Panc1 (cell line): ENCODE results near the gene SESN1. TPM values are rescaled to one million over a fixed set of nuclear protein-coding genes. Genes with fewer than 3 reads are reported as not detected.

Experiments
- ATAC-seq: fragments of 200-7000 bp; cut with Tn5 transposase; 2 replicates; pipeline ENCODE4 v1.9.1; 2020; ENCODE audit warnings: mild to moderate bottlenecking, moderate library complexity
- BruUV-seq: library from RNA; stranded (reverse); fragments of 400-500 nt; replicated peaks from 2 replicates; lab custom pipeline; 2021; lab: Mats Ljungman, UMichigan
- CTCF ChIA-PET: fragments of 300-600 bp; sonication (Branson Sonifier 250); formaldehyde crosslinking; loops from one replicate; lab custom pipeline; 2022; ENCODE audit warnings: antibody characterized with exemption; lab: Charles Lee
- POLR2A ChIA-PET: fragments of 300-600 bp; sonication (Branson Sonifier 250); formaldehyde crosslinking; loops from one replicate; lab custom pipeline; 2022; ENCODE audit warnings: antibody characterized with exemption; lab: Charles Lee
- DNase-seq: peaks from one replicate; pipeline ENCODE4 v3.0.0-alpha.2; 2010; ENCODE audit warnings: low read depth, low spot score
- H3K27ac ChIP-seq: 2 replicates; pipeline ENCODE4 v1.5.1; 2011; ENCODE audit warnings: mild to moderate bottlenecking, low read length, inconsistent platforms
- H3K27me3 ChIP-seq: fragments of 200-500 bp; sonication (Bioruptor generic); 2 replicates; pipeline ENCODE4 v1.6.0; 2014; ENCODE audit warnings: low read length, inconsistent platforms; ENCODE audit not compliant: control insufficient read depth, insufficient read depth
- H3K36me3 ChIP-seq: fragments of 200-500 bp; sonication (Bioruptor generic); 2 replicates; pipeline ENCODE4 v1.5.1; 2014; ENCODE audit warnings: inconsistent platforms, mild to moderate bottlenecking, low read length, moderate library complexity; ENCODE audit not compliant: control insufficient read depth, insufficient read depth
- H3K4me1 ChIP-seq: 2 replicates; pipeline ENCODE4 v1.5.1; 2011; ENCODE audit warnings: inconsistent platforms, mild to moderate bottlenecking, low read length, moderate library complexity; ENCODE audit not compliant: control insufficient read depth, insufficient read depth
- H3K4me3 ChIP-seq, 2 experiments: 2 replicates each; pipeline ENCODE4 v1.5.1; 2011 to 2012; ENCODE audit warnings: low read depth in 2 of 2, low read length in 2 of 2, mild to moderate bottlenecking in 2 of 2, inconsistent platforms in 1 of 2, moderate library complexity in 1 of 2
- H3K9me3 ChIP-seq: fragments of 200-500 bp; sonication (Bioruptor generic); 2 replicates; pipeline ENCODE4 v1.5.1; 2014; ENCODE audit warnings: low read depth, mild to moderate bottlenecking, inconsistent platforms, low read length, moderate library complexity; ENCODE audit not compliant: control insufficient read depth, insufficient read depth
- POLR2AphosphoS5 ChIP-seq: IDR thresholded peaks from 2 replicates; pipeline ENCODE4 v1.6.1; 2012; ENCODE audit warnings: mild to moderate bottlenecking, low read depth, low read length, moderate library complexity
- SIN3A ChIP-seq: IDR thresholded peaks from 2 replicates; pipeline ENCODE4 v1.6.1; 2012; ENCODE audit warnings: low read depth, mild to moderate bottlenecking, low read length, moderate library complexity, borderline replicate concordance; ENCODE audit not compliant: insufficient read depth
- TCF7L2 ChIP-seq: IDR thresholded peaks from 2 replicates; pipeline ENCODE4 v1.6.1; 2011; ENCODE audit warnings: mild to moderate bottlenecking, low read depth, low read length, inconsistent platforms
- in situ Hi-C: cut with HindIII; loops from 2 replicates; pipeline ENCODE4 v1.10.0; 2016; ENCODE audit warnings: low sequenced_read_pairs, low pct_unique_long_range_greater_than_20kb
- intact Hi-C: fragments of 100-400 bp; cut with micrococcal nuclease; formaldehyde crosslinking; loops from one replicate; pipeline ENCODE4 v1.10.0; 2022; ENCODE audit not compliant: unreplicated experiment
- total RNA-seq: library from RNA; stranded (reverse); gene quantifications from one replicate; pipeline ENCODE4 v1.2.1, GENCODE V29; 2021; ENCODE audit not compliant: unreplicated experiment
- TF ChIP-seq, protein P1 (sequence below), 2 experiments: IDR thresholded peaks; 2 replicates each; pipeline ENCODE4 v1.6.1; 2011 to 2012; ENCODE audit warnings: low read depth in 2 of 2, control low read depth in 1 of 2, low read length in 1 of 2, mild to moderate bottlenecking in 1 of 2, moderate library complexity in 1 of 2; ENCODE audit not compliant: insufficient read depth in 1 of 2
- TF ChIP-seq, protein P2 (sequence below): fragments of 450-650 bp; IDR thresholded peaks from 2 replicates; pipeline ENCODE4 v1.5.1; 2017; ENCODE audit warnings: mild to moderate bottlenecking

Gene SESN1
- total RNA-seq, 1 experiment from 2014 or later, result 11.3 TPM

DNA sequence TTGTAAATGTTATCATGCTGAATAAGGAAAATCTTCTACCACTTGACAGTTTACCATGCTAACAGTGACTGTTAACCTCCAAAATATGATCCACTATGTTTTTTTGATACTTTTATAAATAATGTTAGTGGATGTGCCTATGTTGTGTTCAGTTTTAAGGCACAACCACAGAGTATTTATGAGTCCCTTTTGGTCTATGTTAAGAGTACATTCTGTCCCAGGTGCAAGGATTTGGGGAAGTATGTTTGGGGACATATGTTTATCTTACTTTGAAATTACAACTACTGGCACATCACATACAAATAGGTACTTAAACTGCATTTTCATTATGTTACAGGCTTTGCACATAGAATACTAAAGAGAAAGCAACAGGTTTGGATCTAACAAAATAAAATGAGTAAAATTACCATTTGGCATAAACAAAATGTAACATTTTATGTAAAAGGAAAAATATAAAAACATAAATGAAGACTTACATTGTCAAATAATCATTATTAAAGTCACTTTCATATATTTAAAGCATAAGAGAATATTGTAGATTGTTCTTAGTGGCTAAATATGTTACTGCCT lies 71.2 kb downstream of the SESN1 start:
- BruUV-seq, result no TSS peak
- Histone ChIP-seq H3K9me3 (no peaks in the 10 kb centered on the region), H3K4me3 (no peak overlapping the region), H3K36me3 (no peaks in the 10 kb centered on the region), H3K27me3 (no peaks in the 10 kb centered on the region), H3K4me1 (no peaks in the 10 kb centered on the region), H3K27ac (no peak overlapping the region)
- TF ChIP-seq, protein P1, sequence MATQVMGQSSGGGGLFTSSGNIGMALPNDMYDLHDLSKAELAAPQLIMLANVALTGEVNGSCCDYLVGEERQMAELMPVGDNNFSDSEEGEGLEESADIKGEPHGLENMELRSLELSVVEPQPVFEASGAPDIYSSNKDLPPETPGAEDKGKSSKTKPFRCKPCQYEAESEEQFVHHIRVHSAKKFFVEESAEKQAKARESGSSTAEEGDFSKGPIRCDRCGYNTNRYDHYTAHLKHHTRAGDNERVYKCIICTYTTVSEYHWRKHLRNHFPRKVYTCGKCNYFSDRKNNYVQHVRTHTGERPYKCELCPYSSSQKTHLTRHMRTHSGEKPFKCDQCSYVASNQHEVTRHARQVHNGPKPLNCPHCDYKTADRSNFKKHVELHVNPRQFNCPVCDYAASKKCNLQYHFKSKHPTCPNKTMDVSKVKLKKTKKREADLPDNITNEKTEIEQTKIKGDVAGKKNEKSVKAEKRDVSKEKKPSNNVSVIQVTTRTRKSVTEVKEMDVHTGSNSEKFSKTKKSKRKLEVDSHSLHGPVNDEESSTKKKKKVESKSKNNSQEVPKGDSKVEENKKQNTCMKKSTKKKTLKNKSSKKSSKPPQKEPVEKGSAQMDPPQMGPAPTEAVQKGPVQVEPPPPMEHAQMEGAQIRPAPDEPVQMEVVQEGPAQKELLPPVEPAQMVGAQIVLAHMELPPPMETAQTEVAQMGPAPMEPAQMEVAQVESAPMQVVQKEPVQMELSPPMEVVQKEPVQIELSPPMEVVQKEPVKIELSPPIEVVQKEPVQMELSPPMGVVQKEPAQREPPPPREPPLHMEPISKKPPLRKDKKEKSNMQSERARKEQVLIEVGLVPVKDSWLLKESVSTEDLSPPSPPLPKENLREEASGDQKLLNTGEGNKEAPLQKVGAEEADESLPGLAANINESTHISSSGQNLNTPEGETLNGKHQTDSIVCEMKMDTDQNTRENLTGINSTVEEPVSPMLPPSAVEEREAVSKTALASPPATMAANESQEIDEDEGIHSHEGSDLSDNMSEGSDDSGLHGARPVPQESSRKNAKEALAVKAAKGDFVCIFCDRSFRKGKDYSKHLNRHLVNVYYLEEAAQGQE (IDR thresholded peaks at IDR 0.05; ENCODE audit: insufficient read depth in 1 of 2, low read depth in 2 of 2, low read length in 1 of 2), result no peak
- TF ChIP-seq SIN3A, result no peak
- TF ChIP-seq TCF7L2, result no peak
- TF ChIP-seq, protein P2, sequence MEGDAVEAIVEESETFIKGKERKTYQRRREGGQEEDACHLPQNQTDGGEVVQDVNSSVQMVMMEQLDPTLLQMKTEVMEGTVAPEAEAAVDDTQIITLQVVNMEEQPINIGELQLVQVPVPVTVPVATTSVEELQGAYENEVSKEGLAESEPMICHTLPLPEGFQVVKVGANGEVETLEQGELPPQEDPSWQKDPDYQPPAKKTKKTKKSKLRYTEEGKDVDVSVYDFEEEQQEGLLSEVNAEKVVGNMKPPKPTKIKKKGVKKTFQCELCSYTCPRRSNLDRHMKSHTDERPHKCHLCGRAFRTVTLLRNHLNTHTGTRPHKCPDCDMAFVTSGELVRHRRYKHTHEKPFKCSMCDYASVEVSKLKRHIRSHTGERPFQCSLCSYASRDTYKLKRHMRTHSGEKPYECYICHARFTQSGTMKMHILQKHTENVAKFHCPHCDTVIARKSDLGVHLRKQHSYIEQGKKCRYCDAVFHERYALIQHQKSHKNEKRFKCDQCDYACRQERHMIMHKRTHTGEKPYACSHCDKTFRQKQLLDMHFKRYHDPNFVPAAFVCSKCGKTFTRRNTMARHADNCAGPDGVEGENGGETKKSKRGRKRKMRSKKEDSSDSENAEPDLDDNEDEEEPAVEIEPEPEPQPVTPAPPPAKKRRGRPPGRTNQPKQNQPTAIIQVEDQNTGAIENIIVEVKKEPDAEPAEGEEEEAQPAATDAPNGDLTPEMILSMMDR, result no peak
- no peak for TF ChIP-seq POLR2AphosphoS5
- in situ Hi-C loops, result no loop called here
- ATAC-seq (no peak), DNase-seq (no peak)
- ChIA-PET POLR2A (no interaction called here), CTCF (no interaction called here)
- intact Hi-C loops, result no loop called here

DNA sequence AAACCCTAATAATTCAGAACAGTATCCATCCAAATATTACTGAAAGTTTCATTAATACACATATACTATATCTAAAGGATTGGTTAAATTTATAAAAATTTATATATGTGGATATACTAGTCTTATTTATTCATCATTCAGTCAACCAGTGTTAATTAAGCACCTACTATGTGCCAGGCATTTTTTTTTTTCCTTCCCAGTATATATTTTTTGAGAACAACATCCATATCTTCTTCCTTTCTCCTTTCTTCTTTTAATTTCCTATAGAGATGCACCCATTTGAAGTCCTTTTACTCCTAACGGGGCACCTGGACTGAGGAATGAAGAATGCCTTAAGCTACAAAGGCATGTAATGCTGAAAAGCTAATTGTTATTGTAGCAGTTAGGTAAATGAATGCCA lies 72.8 kb downstream of the SESN1 start:
- DNase-seq (no peak), ATAC-seq (no peak)
- Histone ChIP-seq H3K27ac (no peak overlapping the region), H3K9me3 (no peaks in the 10 kb centered on the region), H3K36me3 (no peaks in the 10 kb centered on the region), H3K4me3 (no peak overlapping the region), H3K27me3 (no peaks in the 10 kb centered on the region), H3K4me1 (no peaks in the 10 kb centered on the region)
- ChIA-PET CTCF (interaction anchor here (0.6 kb wide), 1 partner anchor 157 kb away, joined by 3 read pairs; no protein-coding TSS in a partner anchor), POLR2A (interaction anchor here (0.6 to 0.7 kb wide), 2 partner anchors 23 to 97 kb away, joined by 3 to 5 read pairs; no protein-coding TSS in a partner anchor)
- in situ Hi-C loops, result no loop called here
- intact Hi-C loops, result no loop called here
- TF ChIP-seq TCF7L2 (no peak), SIN3A (no peak), POLR2AphosphoS5 (no peak)
- TF ChIP-seq, protein P2, result no peak
- TF ChIP-seq, protein P1 (IDR thresholded peaks at IDR 0.05; ENCODE audit: insufficient read depth in 1 of 2, low read depth in 2 of 2, low read length in 1 of 2), result no peak
- no TSS peak for BruUV-seq
